Measurements from ENCODE around the gene GPR108. TPM values are rescaled to one million over a fixed set of nuclear protein-coding genes. Genes with fewer than 3 reads are reported as not detected.

Gene GPR108
- polyA plus RNA-seq, 1 donor (not counting 4 experiments of a cell fraction or from before 2014, with no cell fraction given) = 57.7 TPM

DNA sequence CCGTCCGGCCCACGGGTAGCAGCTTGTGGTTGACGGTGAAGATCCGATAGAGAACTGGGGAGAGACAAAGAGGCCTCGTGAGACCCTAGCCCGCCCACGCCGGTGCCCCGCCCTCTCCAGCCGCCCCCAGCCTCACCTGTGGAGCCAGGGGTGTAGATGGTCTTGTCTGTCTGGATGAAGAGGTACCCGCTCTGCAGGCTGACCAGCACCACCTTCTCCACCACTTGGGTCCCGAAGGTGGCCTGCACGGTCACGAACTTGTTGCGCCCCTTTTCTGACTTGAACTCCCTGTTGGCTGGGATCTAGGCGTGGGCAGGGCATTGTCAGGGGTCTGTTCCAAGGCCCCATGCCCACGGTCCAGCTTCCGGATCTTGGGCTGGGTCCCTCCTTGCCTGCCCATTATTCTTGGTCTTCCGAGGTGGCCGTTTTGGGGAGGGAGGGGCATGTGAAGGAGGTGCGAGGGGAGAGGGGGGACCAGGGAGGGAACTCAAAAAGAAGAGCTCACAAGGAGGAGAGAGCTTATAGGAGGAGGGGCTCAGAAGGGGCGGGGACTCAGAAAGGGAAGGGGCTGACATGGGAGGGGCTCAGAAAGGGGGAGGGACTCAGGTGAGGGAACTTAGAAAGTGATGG, 19.2 kb downstream of the GPR108 start:
- Histone ChIP-seq H3K4me1 (ENCODE audit: control insufficient read depth, extremely low read depth, insufficient read depth, low read length) (peaks cover 14% of the 10 kb centered on the region), H4K20me1 (ENCODE audit: control insufficient read depth, extremely low read depth, insufficient read depth, low read length) (no peaks in the 10 kb centered on the region), H3K4me3 (ENCODE audit: control insufficient read depth in 2 of 3, extremely low read depth in 1 of 3, insufficient read depth in 2 of 3, low read depth in 1 of 3, low read length in 3 of 3) (no peak overlapping the region), H3K27ac (ENCODE audit: control insufficient read depth, insufficient read depth, low read length) (no peak overlapping the region), H3K27me3 (ENCODE audit: control insufficient read depth, extremely low read depth, insufficient read depth, low read length) (no peaks in the 10 kb centered on the region), H3K9me3 (ENCODE audit: control insufficient read depth, low read depth, low read length) (no peaks in the 10 kb centered on the region), H3K9ac (ENCODE audit: control insufficient read depth, extremely low read depth, insufficient read depth, low read length) (no peak overlapping the region), H3K79me2 (ENCODE audit: control insufficient read depth, insufficient read depth, low read length) (no peaks in the 10 kb centered on the region), H2AFZ (ENCODE audit: control insufficient read depth, low read length) (no peak overlapping the region), H3K9me1 (ENCODE audit: control insufficient read depth, extremely low read depth, insufficient read depth, low read length) (no peaks in the 10 kb centered on the region), H3K4me2 (ENCODE audit: control insufficient read depth, extremely low read depth, insufficient read depth, low read depth, low read length) (no peak overlapping the region), H3K36me3 (ENCODE audit: control insufficient read depth in 2 of 2, extremely low read depth in 1 of 2, insufficient read depth in 2 of 2, low read length in 2 of 2) (no peaks in the 10 kb centered on the region)
- TF ChIP-seq EZH2 (IDR thresholded peaks at IDR 0.05; ENCODE audit: low read length) = no peak
- TF ChIP-seq, protein P1, sequence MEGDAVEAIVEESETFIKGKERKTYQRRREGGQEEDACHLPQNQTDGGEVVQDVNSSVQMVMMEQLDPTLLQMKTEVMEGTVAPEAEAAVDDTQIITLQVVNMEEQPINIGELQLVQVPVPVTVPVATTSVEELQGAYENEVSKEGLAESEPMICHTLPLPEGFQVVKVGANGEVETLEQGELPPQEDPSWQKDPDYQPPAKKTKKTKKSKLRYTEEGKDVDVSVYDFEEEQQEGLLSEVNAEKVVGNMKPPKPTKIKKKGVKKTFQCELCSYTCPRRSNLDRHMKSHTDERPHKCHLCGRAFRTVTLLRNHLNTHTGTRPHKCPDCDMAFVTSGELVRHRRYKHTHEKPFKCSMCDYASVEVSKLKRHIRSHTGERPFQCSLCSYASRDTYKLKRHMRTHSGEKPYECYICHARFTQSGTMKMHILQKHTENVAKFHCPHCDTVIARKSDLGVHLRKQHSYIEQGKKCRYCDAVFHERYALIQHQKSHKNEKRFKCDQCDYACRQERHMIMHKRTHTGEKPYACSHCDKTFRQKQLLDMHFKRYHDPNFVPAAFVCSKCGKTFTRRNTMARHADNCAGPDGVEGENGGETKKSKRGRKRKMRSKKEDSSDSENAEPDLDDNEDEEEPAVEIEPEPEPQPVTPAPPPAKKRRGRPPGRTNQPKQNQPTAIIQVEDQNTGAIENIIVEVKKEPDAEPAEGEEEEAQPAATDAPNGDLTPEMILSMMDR (optimal IDR thresholded peaks at IDR 0.05 in 1 of 3, IDR thresholded peaks at IDR 0.05 in 1 of 3, conservative IDR thresholded peaks at IDR 0.05 in 1 of 3; ENCODE audit: extremely low read depth in 1 of 3, insufficient read depth in 2 of 3, low read length in 3 of 3) = no peak
- dilution Hi-C loops (cut with MboI; ENCODE audit: extremely low pct_ligation_motif_present, low sequenced_read_pairs) = no loop called here
- FAIRE-seq (no peak), DNase-seq (ENCODE audit: low read depth, low spot score) (no peak)

DNA sequence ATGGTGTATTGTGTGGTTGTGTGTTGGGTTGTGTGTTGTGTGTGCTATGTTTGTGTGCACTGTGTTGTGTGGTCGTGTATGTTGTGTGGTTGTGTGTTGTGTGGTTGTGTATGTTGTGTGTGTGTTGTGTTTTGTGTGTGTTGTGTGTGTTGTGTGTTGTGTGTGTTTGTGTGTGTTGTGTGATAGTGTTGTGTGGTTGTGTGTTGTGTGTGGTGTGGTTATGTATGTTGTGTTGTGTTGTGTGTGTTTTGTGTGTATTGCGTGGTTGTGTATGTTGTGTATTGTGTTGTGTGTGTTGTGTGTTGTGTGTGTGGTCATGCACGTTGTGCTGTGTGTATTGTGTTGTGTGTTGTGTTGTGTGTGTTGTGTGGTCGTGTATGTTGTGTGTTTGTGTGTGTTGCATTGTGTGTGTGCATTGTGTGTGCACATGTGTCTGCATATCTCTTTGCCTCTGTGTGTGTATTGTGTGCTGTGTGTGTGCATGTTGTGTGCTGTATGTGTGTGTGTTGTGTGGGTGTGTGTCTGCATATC, 19.9 kb downstream of the GPR108 start:
- H3K79me2 ChIP-seq (ENCODE audit: control insufficient read depth, insufficient read depth, low read length) = no peaks in the 10 kb centered on the region
- DNase-seq (ENCODE audit: low read depth, low spot score) (no peak), FAIRE-seq (no peak)
- no peaks in the 10 kb centered on the region for H3K9me3 ChIP-seq (ENCODE audit: control insufficient read depth, low read depth, low read length)
- no peaks in the 10 kb centered on the region for H3K9me1 ChIP-seq (ENCODE audit: control insufficient read depth, extremely low read depth, insufficient read depth, low read length)
- no peaks in the 10 kb centered on the region for H4K20me1 ChIP-seq (ENCODE audit: control insufficient read depth, extremely low read depth, insufficient read depth, low read length)
- H3K27me3 ChIP-seq (ENCODE audit: control insufficient read depth, extremely low read depth, insufficient read depth, low read length) = no peaks in the 10 kb centered on the region
- no peak overlapping the region for H3K4me2 ChIP-seq (ENCODE audit: control insufficient read depth, extremely low read depth, insufficient read depth, low read depth, low read length)
- H3K4me3 ChIP-seq (ENCODE audit: control insufficient read depth in 2 of 3, extremely low read depth in 1 of 3, insufficient read depth in 2 of 3, low read depth in 1 of 3, low read length in 3 of 3) = no peak overlapping the region
- H3K27ac ChIP-seq (ENCODE audit: control insufficient read depth, insufficient read depth, low read length) = no peak overlapping the region
- H3K4me1 ChIP-seq (ENCODE audit: control insufficient read depth, extremely low read depth, insufficient read depth, low read length) = peaks cover 11% of the 10 kb centered on the region
- TF ChIP-seq, protein P1 (optimal IDR thresholded peaks at IDR 0.05 in 1 of 3, IDR thresholded peaks at IDR 0.05 in 1 of 3, conservative IDR thresholded peaks at IDR 0.05 in 1 of 3; ENCODE audit: extremely low read depth in 1 of 3, insufficient read depth in 2 of 3, low read length in 3 of 3) = no peak
- no peak for TF ChIP-seq EZH2 (IDR thresholded peaks at IDR 0.05; ENCODE audit: low read length)
- no peak overlapping the region for H3K9ac ChIP-seq (ENCODE audit: control insufficient read depth, extremely low read depth, insufficient read depth, low read length)
- H3K36me3 ChIP-seq (ENCODE audit: control insufficient read depth in 2 of 2, extremely low read depth in 1 of 2, insufficient read depth in 2 of 2, low read length in 2 of 2) = no peaks in the 10 kb centered on the region
- no peak overlapping the region for H2AFZ ChIP-seq (ENCODE audit: control insufficient read depth, low read length)
- dilution Hi-C loops (cut with MboI; ENCODE audit: extremely low pct_ligation_motif_present, low sequenced_read_pairs) = no loop called here

Data from keratinocyte (primary cell).